ENCODE measurements around the gene TPD52L2.

TPD52L2 gene

DNA sequence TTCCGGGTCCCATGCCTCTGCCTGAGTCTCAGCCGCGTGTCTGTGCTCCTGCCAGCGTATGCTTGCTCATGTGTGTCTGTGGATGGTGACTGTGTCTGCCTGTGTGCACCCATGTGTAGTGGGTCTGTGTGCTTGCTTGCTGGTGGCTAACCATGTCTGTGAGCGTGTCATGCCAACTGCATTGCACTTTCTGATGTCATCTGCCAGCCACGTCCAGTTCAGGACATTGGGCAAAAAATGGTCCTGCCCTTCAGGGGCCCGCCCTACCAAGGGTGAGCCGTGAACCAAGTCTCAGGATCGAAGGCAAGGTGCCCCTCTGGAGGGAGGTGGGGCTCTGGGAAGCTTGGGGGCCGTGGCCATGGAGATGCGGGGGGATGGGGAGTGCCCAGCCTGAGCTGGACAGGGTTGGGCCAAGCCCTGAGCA is 24.7 kb upstream of the TPD52L2 start:
- no peak overlapping the region for H3K14ac ChIP-seq (ENCODE audit: low read length in 2 of 2)
- no peak overlapping the region for H3K4me2 ChIP-seq (ENCODE audit: low read length, poor library complexity, severe bottlenecking)
- peak overlapping the region in 1 of 2 experiments; percentile 0 for H2BK12ac ChIP-seq (ENCODE audit: low read length in 2 of 2)
- peaks cover 0 to 28% of the 10 kb centered on the region in 2 experiments for H3K27me3 ChIP-seq (ENCODE audit: control insufficient read depth in 1 of 2, insufficient read depth in 1 of 2, low read length in 2 of 2)
- H3K36me3 ChIP-seq (ENCODE audit: control insufficient read depth in 1 of 2, insufficient read depth in 2 of 2, low read depth in 1 of 2, low read length in 2 of 2): no peaks in the 10 kb centered on the region
- H4K91ac ChIP-seq (ENCODE audit: low read length): no peak overlapping the region
- no peak overlapping the region for H2BK5ac ChIP-seq (ENCODE audit: low read depth, low read length, poor library complexity, severe bottlenecking)
- DNase-seq: no peak
- H2BK120ac ChIP-seq (ENCODE audit: low read depth, low read length): no peak overlapping the region
- no peak overlapping the region for H3K18ac ChIP-seq (ENCODE audit: low read depth in 1 of 2, low read length in 2 of 2)
- H4K8ac ChIP-seq (ENCODE audit: low read length): no peak overlapping the region
- no peaks in the 10 kb centered on the region for H3K79me1 ChIP-seq (replicated peaks; ENCODE audit: low read length, poor library complexity, severe bottlenecking)
- H2BK15ac ChIP-seq (ENCODE audit: low read depth, poor library complexity, severe bottlenecking): no peak overlapping the region
- no peak overlapping the region for H3K4me3 ChIP-seq (ENCODE audit: insufficient read depth in 1 of 2, low read depth in 1 of 2, low read length in 2 of 2)
- no peak overlapping the region for H3K4ac ChIP-seq (ENCODE audit: low read depth in 1 of 2, low read length in 2 of 2)
- H2AK5ac ChIP-seq (ENCODE audit: low read length, severe bottlenecking): no peak overlapping the region
- H3K4me1 ChIP-seq (ENCODE audit: control insufficient read depth, insufficient read depth, low read depth, low read length): peaks cover 24% of the 10 kb centered on the region
- no peak overlapping the region for H3K27ac ChIP-seq (ENCODE audit: low read length, poor library complexity, severe bottlenecking)
- H3K9ac ChIP-seq (ENCODE audit: low read length): no peak overlapping the region
- no peak overlapping the region for H2AFZ ChIP-seq (ENCODE audit: low read depth, low read length)
- no peak overlapping the region for H3K23ac ChIP-seq (ENCODE audit: low read length in 2 of 2)
- WGBS: 89% methylated on average over 11 of the region's 11 CpGs
- H3K9me3 ChIP-seq (ENCODE audit: control insufficient read depth, low read length): no peaks in the 10 kb centered on the region

DNA sequence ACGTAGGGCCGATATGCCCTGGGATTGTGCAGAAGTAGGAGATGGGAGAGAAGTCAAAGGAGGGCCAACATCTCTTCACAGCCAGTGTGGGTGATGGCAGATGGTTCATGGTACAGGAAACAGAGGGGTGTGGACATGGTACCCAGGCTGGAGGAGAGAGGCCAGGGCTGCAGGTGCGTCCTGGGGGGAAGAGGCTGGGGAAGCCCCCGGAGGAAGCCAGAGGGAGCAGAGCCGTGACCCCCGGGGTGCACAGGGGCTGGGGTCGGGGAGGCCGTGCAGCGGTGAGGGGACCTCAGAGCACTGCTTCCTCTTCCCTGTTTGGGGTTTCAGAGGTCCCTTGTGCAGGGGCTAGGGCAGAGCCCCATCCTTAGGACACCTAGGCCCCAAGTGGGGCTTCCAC is 22.8 kb upstream of the TPD52L2 start:
- no peaks in the 10 kb centered on the region for H3K79me1 ChIP-seq (replicated peaks; ENCODE audit: low read length, poor library complexity, severe bottlenecking)
- H3K9me3 ChIP-seq (ENCODE audit: control insufficient read depth, low read length): no peaks in the 10 kb centered on the region
- H2BK12ac ChIP-seq (ENCODE audit: low read length in 2 of 2): peak overlapping the region in 1 of 2 experiments; percentile 24
- no peak overlapping the region for H3K4me2 ChIP-seq (ENCODE audit: low read length, poor library complexity, severe bottlenecking)
- H2BK15ac ChIP-seq (ENCODE audit: low read depth, poor library complexity, severe bottlenecking): no peak overlapping the region
- no peak overlapping the region for H2AFZ ChIP-seq (ENCODE audit: low read depth, low read length)
- H3K4me3 ChIP-seq (ENCODE audit: insufficient read depth in 1 of 2, low read depth in 1 of 2, low read length in 2 of 2): peak overlapping the region in 1 of 2 experiments; percentile 7
- WGBS: 97% methylated on average over 9 of the region's 9 CpGs
- H3K4ac ChIP-seq (ENCODE audit: low read depth in 1 of 2, low read length in 2 of 2): no peak overlapping the region
- no peaks in the 10 kb centered on the region for H3K36me3 ChIP-seq (ENCODE audit: control insufficient read depth in 1 of 2, insufficient read depth in 2 of 2, low read depth in 1 of 2, low read length in 2 of 2)
- H3K27ac ChIP-seq (ENCODE audit: low read length, poor library complexity, severe bottlenecking): no peak overlapping the region
- H2BK120ac ChIP-seq (ENCODE audit: low read depth, low read length): no peak overlapping the region
- H3K14ac ChIP-seq (ENCODE audit: low read length in 2 of 2): no peak overlapping the region
- no peak overlapping the region for H2BK5ac ChIP-seq (ENCODE audit: low read depth, low read length, poor library complexity, severe bottlenecking)
- no peak overlapping the region for H3K18ac ChIP-seq (ENCODE audit: low read depth in 1 of 2, low read length in 2 of 2)
- H3K9ac ChIP-seq (ENCODE audit: low read length): no peak overlapping the region
- no peak for DNase-seq
- H3K27me3 ChIP-seq (ENCODE audit: control insufficient read depth in 1 of 2, insufficient read depth in 1 of 2, low read length in 2 of 2): peaks cover 0 to 40% of the 10 kb centered on the region in 2 experiments
- H4K91ac ChIP-seq (ENCODE audit: low read length): no peak overlapping the region
- no peak overlapping the region for H2AK5ac ChIP-seq (ENCODE audit: low read length, severe bottlenecking)
- peaks cover 23% of the 10 kb centered on the region for H3K4me1 ChIP-seq (ENCODE audit: control insufficient read depth, insufficient read depth, low read depth, low read length)
- H3K23ac ChIP-seq (ENCODE audit: low read length in 2 of 2): no peak overlapping the region
- no peak overlapping the region for H4K8ac ChIP-seq (ENCODE audit: low read length)

DNA sequence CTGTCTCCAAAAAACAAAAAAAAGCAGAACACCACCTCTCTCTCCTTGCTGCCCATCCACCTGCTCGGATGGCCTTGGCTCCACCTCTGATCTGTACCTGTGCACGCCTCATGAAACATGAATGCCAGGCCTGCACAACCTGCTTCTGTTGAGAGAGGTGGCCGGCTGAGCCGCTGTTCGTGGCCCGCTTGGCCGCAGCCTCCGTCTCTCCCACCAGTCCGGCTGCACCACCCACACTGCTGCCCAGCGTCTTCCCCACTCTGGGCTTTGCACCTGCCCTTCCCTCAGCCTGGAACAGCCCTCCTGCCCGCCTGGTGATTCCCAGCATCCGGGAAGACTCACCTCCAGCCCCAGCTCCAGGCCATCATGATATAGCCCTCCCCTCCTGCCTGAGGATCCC is 21.8 kb upstream of the TPD52L2 start:
- 91% methylated on average over 12 of the region's 12 CpGs for WGBS
- Histone ChIP-seq H2AK5ac (ENCODE audit: low read length, severe bottlenecking) (no peak overlapping the region), H2BK15ac (ENCODE audit: low read depth, poor library complexity, severe bottlenecking) (no peak overlapping the region), H3K4me2 (ENCODE audit: low read length, poor library complexity, severe bottlenecking) (no peak overlapping the region), H3K27me3 (ENCODE audit: control insufficient read depth in 1 of 2, insufficient read depth in 1 of 2, low read length in 2 of 2) (peaks cover 0 to 45% of the 10 kb centered on the region in 2 experiments), H3K79me1 (replicated peaks; ENCODE audit: low read length, poor library complexity, severe bottlenecking) (no peaks in the 10 kb centered on the region), H3K4me1 (ENCODE audit: control insufficient read depth, insufficient read depth, low read depth, low read length) (peaks cover 33% of the 10 kb centered on the region), H2AFZ (ENCODE audit: low read depth, low read length) (no peak overlapping the region), H3K27ac (ENCODE audit: low read length, poor library complexity, severe bottlenecking) (no peak overlapping the region), H4K91ac (ENCODE audit: low read length) (peak overlapping the region; percentile 4), H3K23ac (ENCODE audit: low read length in 2 of 2) (no peak overlapping the region), H3K18ac (ENCODE audit: low read depth in 1 of 2, low read length in 2 of 2) (no peak overlapping the region), H3K36me3 (ENCODE audit: control insufficient read depth in 1 of 2, insufficient read depth in 2 of 2, low read depth in 1 of 2, low read length in 2 of 2) (no peaks in the 10 kb centered on the region), H2BK5ac (ENCODE audit: low read depth, low read length, poor library complexity, severe bottlenecking) (no peak overlapping the region), H2BK120ac (ENCODE audit: low read depth, low read length) (no peak overlapping the region), H3K4ac (ENCODE audit: low read depth in 1 of 2, low read length in 2 of 2) (no peak overlapping the region), H3K9me3 (ENCODE audit: control insufficient read depth, low read length) (no peaks in the 10 kb centered on the region), H3K9ac (ENCODE audit: low read length) (no peak overlapping the region), H4K8ac (ENCODE audit: low read length) (no peak overlapping the region), H3K4me3 (ENCODE audit: insufficient read depth in 1 of 2, low read depth in 1 of 2, low read length in 2 of 2) (no peak overlapping the region), H2BK12ac (ENCODE audit: low read length in 2 of 2) (peak overlapping the region in 1 of 2 experiments; percentile 40), H3K14ac (ENCODE audit: low read length in 2 of 2) (no peak overlapping the region)
- no peak for DNase-seq

DNA sequence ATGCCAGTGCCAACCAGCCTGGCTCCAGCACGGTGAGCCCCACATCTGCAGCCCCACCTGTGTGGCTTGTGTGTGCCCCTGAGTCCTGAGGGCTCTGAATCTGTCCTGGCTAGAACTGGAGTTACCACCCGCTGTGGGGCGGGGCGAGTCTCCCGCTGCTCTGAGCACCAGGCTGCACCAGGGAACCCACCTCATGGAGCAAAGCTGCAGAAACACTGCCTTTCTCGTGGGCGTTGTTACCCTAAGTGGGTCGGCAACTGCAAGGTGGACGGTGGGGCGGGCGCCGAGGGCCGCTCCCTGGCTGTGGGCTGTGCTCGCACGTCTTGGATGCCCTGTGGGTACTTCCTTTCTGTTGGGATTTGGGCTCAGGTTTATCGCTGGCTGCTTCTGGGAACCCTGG is 21.3 kb upstream of the TPD52L2 start:
- Histone ChIP-seq H2BK120ac (ENCODE audit: low read depth, low read length) (no peak overlapping the region), H3K79me1 (replicated peaks; ENCODE audit: low read length, poor library complexity, severe bottlenecking) (no peaks in the 10 kb centered on the region), H3K27ac (ENCODE audit: low read length, poor library complexity, severe bottlenecking) (no peak overlapping the region), H3K18ac (ENCODE audit: low read depth in 1 of 2, low read length in 2 of 2) (no peak overlapping the region), H3K4me2 (ENCODE audit: low read length, poor library complexity, severe bottlenecking) (no peak overlapping the region), H3K4me3 (ENCODE audit: insufficient read depth in 1 of 2, low read depth in 1 of 2, low read length in 2 of 2) (no peak overlapping the region), H3K9me3 (ENCODE audit: control insufficient read depth, low read length) (no peaks in the 10 kb centered on the region), H3K27me3 (ENCODE audit: control insufficient read depth in 1 of 2, insufficient read depth in 1 of 2, low read length in 2 of 2) (peaks cover 0 to 46% of the 10 kb centered on the region in 2 experiments), H3K9ac (ENCODE audit: low read length) (no peak overlapping the region), H4K8ac (ENCODE audit: low read length) (peak overlapping the region; percentile 19), H2AK5ac (ENCODE audit: low read length, severe bottlenecking) (peak overlapping the region; percentile 35), H3K23ac (ENCODE audit: low read length in 2 of 2) (no peak overlapping the region), H3K4me1 (ENCODE audit: control insufficient read depth, insufficient read depth, low read depth, low read length) (peaks cover 35% of the 10 kb centered on the region), H3K14ac (ENCODE audit: low read length in 2 of 2) (peak overlapping the region in 1 of 2 experiments; percentile 31), H3K4ac (ENCODE audit: low read depth in 1 of 2, low read length in 2 of 2) (no peak overlapping the region), H2AFZ (ENCODE audit: low read depth, low read length) (no peak overlapping the region), H4K91ac (ENCODE audit: low read length) (peak overlapping the region; percentile 67), H2BK5ac (ENCODE audit: low read depth, low read length, poor library complexity, severe bottlenecking) (no peak overlapping the region), H3K36me3 (ENCODE audit: control insufficient read depth in 1 of 2, insufficient read depth in 2 of 2, low read depth in 1 of 2, low read length in 2 of 2) (no peaks in the 10 kb centered on the region), H2BK12ac (ENCODE audit: low read length in 2 of 2) (peak overlapping the region in 1 of 2 experiments; percentile 1), H2BK15ac (ENCODE audit: low read depth, poor library complexity, severe bottlenecking) (no peak overlapping the region)
- no peak for DNase-seq
- 78% methylated on average over 16 of the region's 16 CpGs for WGBS

Measured in mesenchymal stem cell (in vitro differentiated cells and primary cell).